GM13976 (cell line): ENCODE data around the gene NFASC.

Experiments
- DNase-seq: peaks from one replicate; pipeline ENCODE4 v3.0.0; 2012; ENCODE audit warnings: low spot score
- in situ Hi-C: fragments of 300-500 bp; cut with MboI; formaldehyde crosslinking; loops from one replicate; pipeline ENCODE4 v1.12.0; 2022; ENCODE audit warnings: low sequenced_read_pairs, mixed read lengths, inconsistent platforms; ENCODE audit not compliant: unreplicated experiment
- TF ChIP-seq, protein P1 (sequence below): IDR thresholded peaks from 2 replicates; pipeline ENCODE4 v1.5.1; 2012; ENCODE audit warnings: borderline replicate concordance, mild to moderate bottlenecking; ENCODE audit not compliant: insufficient read depth; ENCODE audit errors: extremely low read depth, missing control alignments, control extremely low read depth

The NFASC gene

DNA sequence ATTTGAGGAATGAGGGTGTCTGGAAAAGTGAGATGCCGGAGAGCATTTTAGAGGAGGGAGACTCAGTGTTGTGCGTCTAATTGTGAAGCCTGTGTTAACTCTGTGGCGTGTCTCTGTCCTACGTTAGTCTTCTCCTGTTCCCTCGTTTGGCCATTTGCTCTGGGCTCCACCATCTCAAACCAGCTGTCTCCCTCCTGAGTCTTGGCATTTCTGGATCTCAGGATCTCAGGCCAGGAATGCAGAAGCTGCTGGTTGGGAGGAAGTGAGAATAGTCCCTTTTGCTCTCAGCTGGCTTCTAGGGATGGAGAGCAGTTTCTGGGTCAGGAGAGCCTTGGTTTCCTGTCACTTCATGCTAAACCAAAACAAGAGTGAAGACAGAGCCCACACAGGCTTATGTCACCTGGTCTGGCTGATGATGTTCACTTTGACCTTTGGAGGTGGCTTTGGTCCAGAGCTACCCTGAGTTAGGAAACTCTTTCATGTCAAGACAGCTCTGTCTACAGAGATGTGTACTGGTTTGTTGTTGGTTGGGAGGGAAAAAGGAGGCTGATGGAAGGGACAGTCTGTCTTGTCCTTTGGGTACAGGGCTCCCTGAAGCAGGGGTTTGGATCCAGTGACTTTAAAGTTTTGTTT is 859 bp downstream of the NFASC start:
- DNase-seq: no peak
- in situ Hi-C loops: no loop called here
- TF ChIP-seq, protein P1, sequence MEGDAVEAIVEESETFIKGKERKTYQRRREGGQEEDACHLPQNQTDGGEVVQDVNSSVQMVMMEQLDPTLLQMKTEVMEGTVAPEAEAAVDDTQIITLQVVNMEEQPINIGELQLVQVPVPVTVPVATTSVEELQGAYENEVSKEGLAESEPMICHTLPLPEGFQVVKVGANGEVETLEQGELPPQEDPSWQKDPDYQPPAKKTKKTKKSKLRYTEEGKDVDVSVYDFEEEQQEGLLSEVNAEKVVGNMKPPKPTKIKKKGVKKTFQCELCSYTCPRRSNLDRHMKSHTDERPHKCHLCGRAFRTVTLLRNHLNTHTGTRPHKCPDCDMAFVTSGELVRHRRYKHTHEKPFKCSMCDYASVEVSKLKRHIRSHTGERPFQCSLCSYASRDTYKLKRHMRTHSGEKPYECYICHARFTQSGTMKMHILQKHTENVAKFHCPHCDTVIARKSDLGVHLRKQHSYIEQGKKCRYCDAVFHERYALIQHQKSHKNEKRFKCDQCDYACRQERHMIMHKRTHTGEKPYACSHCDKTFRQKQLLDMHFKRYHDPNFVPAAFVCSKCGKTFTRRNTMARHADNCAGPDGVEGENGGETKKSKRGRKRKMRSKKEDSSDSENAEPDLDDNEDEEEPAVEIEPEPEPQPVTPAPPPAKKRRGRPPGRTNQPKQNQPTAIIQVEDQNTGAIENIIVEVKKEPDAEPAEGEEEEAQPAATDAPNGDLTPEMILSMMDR: no peak

DNA sequence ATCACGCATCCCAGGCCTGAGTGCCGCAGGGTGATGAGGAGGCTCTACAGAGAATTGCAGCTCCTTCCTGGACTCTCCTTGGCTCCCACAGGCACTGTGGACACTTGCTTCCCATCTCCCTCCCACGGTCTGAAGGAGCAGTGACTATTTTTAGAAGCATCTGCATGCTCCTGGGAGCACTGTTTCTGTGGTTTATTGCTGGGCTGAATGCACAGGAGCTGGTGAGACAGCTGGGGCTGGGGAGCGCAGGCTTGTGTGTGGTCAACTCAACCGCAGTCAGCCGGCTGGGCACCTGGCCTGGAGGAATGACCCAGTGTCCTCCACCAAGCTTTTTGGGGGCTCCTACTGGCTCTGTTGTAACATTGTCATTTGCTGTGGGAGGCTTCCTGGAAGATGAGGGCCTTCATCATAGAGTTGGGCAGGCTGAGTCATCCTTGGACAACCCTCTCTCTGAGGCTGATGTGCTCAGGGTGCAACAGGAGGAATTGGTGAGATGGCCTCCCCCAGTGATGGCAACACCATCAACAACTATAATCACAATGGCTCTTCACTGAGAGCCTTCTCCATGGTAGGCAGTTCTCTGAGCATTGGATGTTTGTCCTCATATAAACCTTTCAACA is 1.7 kb downstream of the NFASC start:
- TF ChIP-seq, protein P1: no peak
- in situ Hi-C loops: no loop called here
- DNase-seq: no peak

DNA sequence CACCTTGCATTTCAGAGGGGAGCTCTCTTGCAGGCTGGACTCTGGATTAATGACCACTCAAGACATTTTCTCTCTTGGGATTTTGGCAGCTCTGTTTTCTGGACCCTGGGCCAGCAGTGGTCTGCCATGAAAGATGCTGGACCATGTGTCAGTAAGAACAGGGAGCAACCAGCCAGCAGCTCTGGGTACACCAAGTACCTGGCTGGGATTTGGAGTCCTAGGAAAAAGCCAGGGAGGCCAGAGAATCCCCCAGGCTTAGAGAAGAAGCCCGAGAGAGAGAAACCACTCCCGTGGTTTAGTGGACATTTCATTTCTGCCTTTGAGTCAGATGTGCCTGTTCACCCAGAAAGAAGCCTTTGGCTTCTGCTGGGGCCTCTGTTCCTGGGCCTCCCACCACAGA is 2.5 kb downstream of the NFASC start:
- in situ Hi-C loops: no loop called here
- TF ChIP-seq, protein P1: no peak
- DNase-seq: no peak

DNA sequence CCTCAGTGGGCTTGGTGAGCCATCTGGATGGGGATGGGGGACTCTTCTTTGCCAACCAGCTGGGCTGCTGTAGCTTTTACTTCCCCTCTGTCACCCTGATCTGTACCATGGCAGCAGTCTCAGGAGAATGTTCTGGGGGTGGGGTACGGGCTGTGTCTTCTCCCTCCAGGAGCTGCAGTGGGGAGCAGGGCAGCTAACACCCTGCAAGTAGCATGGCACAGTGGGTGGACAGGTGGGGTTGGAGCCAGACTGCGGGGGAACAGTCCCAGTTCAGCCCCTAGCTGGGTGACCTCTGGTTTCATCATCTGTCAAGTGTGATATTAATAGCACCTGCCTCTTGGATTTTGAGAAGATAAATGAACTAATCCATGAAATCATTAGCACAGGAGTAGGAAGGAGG is 3.1 kb downstream of the NFASC start:
- TF ChIP-seq, protein P1: no peak
- in situ Hi-C loops: no loop called here
- DNase-seq: no peak

DNA sequence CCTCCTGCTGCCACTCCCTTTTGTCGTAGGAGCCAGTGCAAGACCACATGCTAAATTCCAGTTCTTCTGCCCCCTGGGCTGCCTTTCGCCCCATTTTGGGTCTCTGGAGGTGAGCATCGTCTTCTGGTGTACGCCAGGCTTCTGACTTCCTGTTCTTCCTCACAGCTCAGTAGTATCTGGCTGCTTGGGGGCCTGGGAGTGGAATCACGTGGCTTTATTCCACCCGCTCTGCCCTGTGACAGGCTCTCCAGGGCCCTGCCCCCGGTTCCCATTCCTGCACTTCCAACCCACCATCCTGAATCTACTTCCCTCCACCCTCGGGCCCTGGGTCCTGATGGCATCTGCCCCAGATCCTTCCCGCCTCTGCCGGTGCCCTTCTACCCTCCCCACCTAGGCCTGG is 3.6 kb downstream of the NFASC start:
- in situ Hi-C loops: no loop called here
- no peak for DNase-seq
- TF ChIP-seq, protein P1: no peak

DNA sequence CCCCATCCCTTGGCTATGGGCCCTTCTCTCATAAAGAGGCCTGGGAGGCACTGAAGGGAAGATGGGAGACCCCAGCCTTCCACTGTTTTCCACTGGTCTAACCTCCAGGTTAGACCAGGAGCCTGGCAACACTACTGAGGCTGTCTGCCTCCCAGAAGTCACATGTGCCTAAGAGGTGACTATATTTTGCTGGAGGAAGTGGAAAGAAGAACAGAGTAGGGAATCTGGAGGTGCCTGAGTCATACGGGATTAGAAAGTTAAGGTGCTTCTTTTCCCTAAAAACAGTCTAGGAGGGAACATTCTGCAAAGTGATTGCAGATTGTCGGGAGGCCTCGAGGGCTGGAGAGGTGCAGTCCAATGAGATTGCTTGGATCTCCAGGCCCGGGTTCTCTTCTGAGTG is 4.6 kb downstream of the NFASC start:
- in situ Hi-C loops: no loop called here
- TF ChIP-seq, protein P1: no peak

More for the DNA sequence above, 4.6 kb downstream of the NFASC start:
- DNase-seq: no peak
